B cell (primary cell): Measurements from ENCODE around the gene AQP4. TPM values are rescaled to one million over a fixed set of nuclear protein-coding genes. Genes with fewer than 3 reads are reported as not detected.

Experiments
- ATAC-seq: fragments of 200-7000 bp; cut with Tn5 transposase; one replicate; pipeline ENCODE4 v1.10.0; 2021; ENCODE audit warnings: low read depth, mild to moderate bottlenecking, moderate number of reproducible peaks, moderate library complexity
- CTCF ChIA-PET: fragments of 350-600 bp; sonication (Branson Sonifier 250); formaldehyde crosslinking; loops from one replicate; lab custom pipeline; 2021; ENCODE audit warnings: antibody characterized with exemption, inconsistent platforms; lab: Charles Lee
- POLR2A ChIA-PET: fragments of 350-600 bp; sonication (Branson Sonifier 250); formaldehyde crosslinking; loops from one replicate; lab custom pipeline; 2021; ENCODE audit warnings: antibody characterized with exemption; lab: Charles Lee
- DNase-seq: peaks from one replicate; pipeline ENCODE4 v3.0.0; 2013
- H2AFZ ChIP-seq: 2 replicates; pipeline ENCODE4 v1.6.1; 2012; ENCODE audit warnings: mild to moderate bottlenecking, low read depth, low read length; ENCODE audit not compliant: insufficient read depth, poor library complexity, severe bottlenecking
- H3K27ac ChIP-seq, 2 donors: 1 replicate in 1 of 2; 2 replicates in 1 of 2; pipeline ENCODE4 v1.5.1; 2012 to 2013; ENCODE audit warnings: low read length in 2 of 2, mild to moderate bottlenecking in 2 of 2, moderate library complexity in 1 of 2
- H3K27me3 ChIP-seq, 4 experiments: fragments of 200-600 bp in 1 of 4; sonication (generic) in 1 of 4; replicated peaks in 1 of 4; 1 replicate in 2 of 4; 2 replicates in 2 of 4; pipeline versions ENCODE4 v1.6.1 to v1.7.0; 2013 to 2016; ENCODE audit warnings: low read length in 3 of 4, mild to moderate bottlenecking in 2 of 4, mixed read lengths in 1 of 4, moderate library complexity in 1 of 4; ENCODE audit not compliant: insufficient read depth in 4 of 4, control insufficient read depth in 3 of 4; ENCODE audit errors: control extremely low read depth in 1 of 4
- H3K36me3 ChIP-seq, 2 experiments: replicated peaks in 1 of 2; 1 replicate in 1 of 2; 2 replicates in 1 of 2; pipeline versions ENCODE4 v1.6.1 to v1.7.1; 2013; ENCODE audit warnings: low read length in 1 of 2; ENCODE audit not compliant: insufficient read depth in 2 of 2, control insufficient read depth in 1 of 2; ENCODE audit errors: control extremely low read depth in 1 of 2, extremely low read depth in 1 of 2
- H3K4me1 ChIP-seq, 2 donors: fragments of 200-600 bp in 1 of 2; sonication (generic) in 1 of 2; 1 replicate in 1 of 2; 2 replicates in 1 of 2; pipeline versions ENCODE4 v1.5.1 to v1.6.1; 2013 to 2017; ENCODE audit warnings: low read length in 2 of 2; ENCODE audit not compliant: control insufficient read depth in 2 of 2, insufficient read depth in 2 of 2
- H3K4me2 ChIP-seq: replicated peaks from 2 replicates; pipeline ENCODE3; 2012; ENCODE audit warnings: mild to moderate bottlenecking, low read depth, low read length; ENCODE audit not compliant: poor library complexity, severe bottlenecking
- H3K4me3 ChIP-seq, 5 experiments: fragments of 200-600 bp in 1 of 5; sonication (generic) in 1 of 5; 1 replicate in 3 of 5; 2 replicates in 2 of 5; pipeline versions ENCODE4 v1.5.1 to v1.7.0; 2011 to 2016; ENCODE audit warnings: low read length in 4 of 5, mild to moderate bottlenecking in 4 of 5, low read depth in 2 of 5, control low read depth in 1 of 5, moderate library complexity in 1 of 5; ENCODE audit not compliant: insufficient read depth in 1 of 5; ENCODE audit errors: control extremely low read depth in 1 of 5, extremely low read depth in 1 of 5
- H3K79me2 ChIP-seq: fragments of 200-600 bp; sonication (generic); one replicate; pipeline ENCODE4 v1.6.0; 2016; ENCODE audit warnings: low read length; ENCODE audit not compliant: control insufficient read depth, insufficient read depth
- H3K9ac ChIP-seq: fragments of 200-600 bp; sonication (generic); 2 replicates; pipeline ENCODE4 v1.6.1; 2017; ENCODE audit warnings: mild to moderate bottlenecking, low read length, moderate library complexity
- H3K9me3 ChIP-seq, 3 donors: one replicate each; pipeline versions ENCODE4 v1.6.1 to v1.7.1; 2013; ENCODE audit warnings: low read length in 2 of 3; ENCODE audit not compliant: control insufficient read depth in 2 of 3, insufficient read depth in 1 of 3; ENCODE audit errors: control extremely low read depth in 1 of 3
- H4K20me1 ChIP-seq: 2 replicates; pipeline ENCODE4 v1.6.0; 2012; ENCODE audit warnings: mild to moderate bottlenecking, low read length; ENCODE audit not compliant: insufficient read depth, control insufficient read depth, poor library complexity, severe bottlenecking
- H3K27ac Mint-ChIP-seq: one replicate; pipeline ENCODE4 v1.8.0; 2021; ENCODE audit warnings: mixed read lengths
- H3K27me3 Mint-ChIP-seq: one replicate; pipeline ENCODE4 v1.8.0; 2021; ENCODE audit warnings: mixed read lengths
- H3K4me1 Mint-ChIP-seq: one replicate; pipeline ENCODE4 v1.8.0; 2021; ENCODE audit warnings: mixed read lengths
- H3K4me3 Mint-ChIP-seq: one replicate; pipeline ENCODE4 v1.8.0; 2021; ENCODE audit warnings: mixed read lengths
- H3K9me3 Mint-ChIP-seq: one replicate; pipeline ENCODE4 v1.8.0; 2022; ENCODE audit warnings: mixed read lengths; ENCODE audit not compliant: insufficient read depth
- CTCF ChIP-seq: fragments of 200-600 bp; IDR thresholded peaks from one replicate; pipeline ENCODE4 v1.8.0; 2022; ENCODE audit warnings: antibody characterized with exemption, mild to moderate bottlenecking
- EZH2 ChIP-seq: IDR thresholded peaks from 2 replicates; pipeline ENCODE4 v1.6.1; 2012; ENCODE audit warnings: borderline replicate concordance, low read depth, mild to moderate bottlenecking, moderate library complexity, low read length; ENCODE audit not compliant: insufficient read depth, poor library complexity, severe bottlenecking
- WGBS: methylation state at CpG from one replicate; pipeline ENCODE4 v1.1.5; 2013; ENCODE audit warnings: missing lambda C conversion rate; ENCODE audit not compliant: insufficient coverage; 5-methylcytosine and 5-hydroxymethylcytosine counted together
- intact Hi-C: fragments of 100-400 bp; cut with micrococcal nuclease; formaldehyde crosslinking; loops from one replicate; pipeline ENCODE4 v1.10.0; 2022
- polyA plus RNA-seq: library from polyadenylated mRNA; depleted of rRNA; stranded (reverse); fragments of >200 nt; gene quantifications from 2 replicates; pipeline ENCODE4 v1.2.3, GENCODE V29; 2012
- total RNA-seq, 2 donors: library from RNA; stranded (reverse); fragments of 120-200 nt in 1 of 2; gene quantifications; 1 replicate in 1 of 2; 2 replicates in 1 of 2; pipeline versions ENCODE4 v1.2.3 to v1.2.4, GENCODE V29; 2013 to 2022

Gene AQP4
- total and polyA plus RNA-seq, 2 donors (not counting 1 experiment from before 2014, with no cell fraction given): not detected

- intact Hi-C loops: no loop called here
- ChIA-PET POLR2A (no interaction called here), CTCF (no interaction called here)
- no peak overlapping the region for H3K4me2 ChIP-seq
- no peaks in the 10 kb centered on the region for H3K79me2 ChIP-seq
- no peaks in the 10 kb centered on the region for H3K4me1 ChIP-seq
- H3K27ac Mint-ChIP-seq: no peak overlapping the region
- H3K27me3 ChIP-seq: no peaks in the 10 kb centered on the region
- no peak for DNase-seq
- H3K4me1 Mint-ChIP-seq: no peaks in the 10 kb centered on the region
- no peaks in the 10 kb centered on the region for H3K36me3 ChIP-seq
- H3K9ac ChIP-seq: no peak overlapping the region
- no peak overlapping the region for H2AFZ ChIP-seq
- ATAC-seq: no peak
- no peaks in the 10 kb centered on the region for H4K20me1 ChIP-seq
- peaks cover under 1% of the 10 kb centered on the region for H3K27me3 Mint-ChIP-seq
- H3K4me3 Mint-ChIP-seq: no peak overlapping the region
- peaks cover 0 to 2% (median 0%) of the 10 kb centered on the region in 3 donors for H3K9me3 ChIP-seq
- TF ChIP-seq CTCF (no peak), EZH2 (no peak)
- no peak overlapping the region for H3K4me3 ChIP-seq
- 50% methylated on average over 1 of the region's 1 CpG for WGBS
- H3K9me3 Mint-ChIP-seq: peaks cover 2% of the 10 kb centered on the region
- H3K27ac ChIP-seq: no peak overlapping the region
Observed at GRCh38 chr18:26843760-26844159, 21.7 kb downstream of the AQP4 start.

GRCh38 chr18:26840965-26841364 lies 24.5 kb downstream of the AQP4 start:
- intact Hi-C loops: no loop called here
- Histone ChIP-seq H3K9ac (no peak overlapping the region), H3K36me3 (no peaks in the 10 kb centered on the region), H4K20me1 (no peaks in the 10 kb centered on the region), H3K79me2 (no peaks in the 10 kb centered on the region), H3K27me3 (no peaks in the 10 kb centered on the region), H3K9me3 (peaks cover 0 to 2% (median 0%) of the 10 kb centered on the region in 3 donors), H2AFZ (no peak overlapping the region), H3K4me1 (no peaks in the 10 kb centered on the region), H3K27ac (no peak overlapping the region), H3K4me2 (no peak overlapping the region), H3K4me3 (no peak overlapping the region)
- DNase-seq (no peak), ATAC-seq (no peak)
- H3K4me1 Mint-ChIP-seq: no peaks in the 10 kb centered on the region
- H3K4me3 Mint-ChIP-seq: no peak overlapping the region
- ChIA-PET CTCF (no interaction called here), POLR2A (no interaction called here)
- H3K9me3 Mint-ChIP-seq: peaks cover 2% of the 10 kb centered on the region
- no peak overlapping the region for H3K27ac Mint-ChIP-seq
- peaks cover 3% of the 10 kb centered on the region for H3K27me3 Mint-ChIP-seq
- WGBS: 85% methylated on average over 3 of the region's 5 CpGs
- TF ChIP-seq CTCF (no peak), EZH2 (no peak)
